SK-N-MC (cell line): ENCODE results near the gene FBXW9.
"Not testable (repeated sequence)": the region's sequence is repeated elsewhere in the genome, so short reads cannot be mapped to it uniquely, and the experiment has no call there.

Experiments
- EZH2 ChIP-seq: fragments of 200-600 bp; sonication (generic); IDR thresholded peaks from one replicate; pipeline ENCODE4 v1.6.1; 2017; ENCODE audit warnings: antibody characterized with exemption
- POLR2AphosphoS5 ChIP-seq: IDR thresholded peaks from 2 replicates; pipeline ENCODE4 v1.6.1; 2012; ENCODE audit warnings: mild to moderate bottlenecking, low read depth, low read length, borderline replicate concordance

- TF ChIP-seq POLR2AphosphoS5, EZH2: not testable (repeated sequence)
These were observed 52.7 kb downstream of the FBXW9 start for GRCh38 chr19:12643716-12644115.
